HG03460 (cell line): ENCODE data around the gene C19orf38.
"Not testable (repeated sequence)": the region's sequence is repeated elsewhere in the genome, so short reads cannot be mapped to it uniquely, and the experiment has no call there.

Experiments used
- ATAC-seq: cut with Tn5 transposase; IDR thresholded peaks from one replicate; pipeline ENCODE4 v1.9.1; 2021; ENCODE audit not compliant: unreplicated experiment

The C19orf38 gene

DNA sequence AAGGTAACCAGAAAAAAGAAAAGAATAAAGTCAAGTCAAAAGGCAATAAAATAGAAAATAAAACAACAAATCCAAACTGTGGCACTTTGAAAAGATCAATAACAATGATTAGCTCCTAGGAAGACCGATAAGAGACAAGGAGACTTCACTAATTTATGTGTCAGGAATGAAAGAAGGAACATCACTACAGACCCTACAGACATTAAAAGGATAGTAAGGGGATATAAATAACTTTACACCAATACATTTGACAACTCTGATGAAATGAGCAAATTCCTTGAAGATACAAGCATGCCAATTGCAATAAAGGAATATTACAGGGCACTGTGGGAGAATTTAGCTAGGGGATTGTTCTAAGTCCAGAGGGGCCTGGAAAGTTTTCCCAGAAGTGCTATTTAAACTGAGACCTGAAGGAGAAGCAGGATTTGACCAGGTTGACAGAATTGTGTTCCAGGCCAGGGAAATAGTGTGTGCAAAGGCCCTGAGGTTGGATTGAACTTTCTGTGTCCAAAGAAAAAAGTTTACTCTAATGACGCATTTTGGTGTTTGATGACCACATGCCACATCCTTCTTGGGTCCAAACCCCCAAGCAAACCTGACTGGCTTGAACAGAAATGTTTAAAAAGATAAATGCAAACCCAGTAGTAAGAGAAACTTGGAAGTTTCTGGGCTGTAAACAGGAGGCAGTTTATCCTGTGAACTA lies 1.6 kb upstream of the C19orf38 start:
- ATAC-seq: no peak

DNA sequence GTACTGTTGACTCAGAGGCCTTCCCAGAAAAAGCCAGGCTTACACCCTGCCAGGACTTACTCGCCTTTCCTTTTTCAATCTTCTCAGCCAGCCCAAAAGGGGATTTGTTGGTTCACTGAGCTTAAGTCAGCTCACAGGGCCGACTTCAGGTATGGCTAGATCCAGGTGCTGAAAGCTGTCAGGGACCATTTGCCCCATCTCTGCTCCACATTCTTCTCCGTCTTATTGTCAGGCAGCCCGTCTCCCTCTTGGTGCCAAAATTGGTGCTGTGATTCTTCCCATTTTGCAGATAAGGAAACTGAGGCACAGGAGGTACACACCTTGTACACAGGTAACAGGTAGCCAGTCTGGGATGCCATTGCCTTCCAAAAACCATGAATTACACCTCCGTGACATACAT lies 2.4 kb downstream of the C19orf38 start:
- ATAC-seq: no peak

DNA sequence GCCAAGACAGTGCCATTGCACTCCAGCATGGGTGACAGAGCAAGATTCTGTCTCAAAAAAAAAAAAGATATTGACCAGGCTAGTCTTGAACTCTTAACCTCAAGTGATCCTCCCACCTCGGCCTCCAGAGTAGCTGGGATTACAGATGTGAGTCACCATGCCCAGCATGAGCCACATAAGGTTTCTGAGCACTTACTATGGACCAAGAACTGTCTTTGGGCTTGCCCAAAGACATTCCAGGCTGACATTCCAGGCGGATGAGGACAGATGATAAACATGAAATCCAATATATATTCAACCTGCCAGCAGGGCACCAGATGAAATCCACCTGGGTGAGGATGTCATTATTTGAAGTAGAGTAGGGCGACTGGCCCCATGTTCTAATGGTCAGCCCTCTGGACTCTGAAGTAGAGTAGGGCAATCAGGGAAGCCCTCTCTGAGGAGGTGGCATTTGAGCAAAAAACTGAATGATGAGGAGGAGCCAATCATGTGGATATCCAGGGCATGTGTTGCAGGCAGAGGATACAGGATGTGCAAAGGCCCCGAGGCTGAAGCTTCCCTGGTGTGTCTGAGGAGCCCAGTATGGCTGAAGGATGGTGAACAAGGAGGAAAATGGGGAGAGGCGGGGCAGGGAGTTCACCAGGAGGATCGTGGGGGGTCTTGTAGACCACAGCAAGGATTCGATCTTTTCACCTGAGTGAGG lies 4.0 kb downstream of the C19orf38 start:
- ATAC-seq: no peak

DNA sequence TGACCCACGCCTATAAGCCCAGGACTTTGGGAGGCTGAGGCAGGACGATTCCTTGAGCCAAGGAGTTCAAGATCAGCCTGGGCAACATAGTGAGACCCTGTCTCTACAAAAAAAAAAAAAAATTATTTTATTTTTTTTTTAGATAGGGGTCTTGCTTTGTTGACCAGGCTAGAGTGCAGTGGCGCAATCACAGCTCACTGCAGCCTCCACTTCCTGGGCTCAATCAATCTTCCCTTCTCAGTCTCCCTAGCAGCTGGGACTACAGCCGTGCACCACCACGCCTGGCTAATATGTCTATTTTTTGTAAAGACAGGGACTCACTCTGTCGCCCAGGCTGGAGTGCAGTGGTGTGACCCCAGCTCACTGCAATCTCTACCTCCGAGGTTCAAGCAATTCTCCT lies 4.7 kb downstream of the C19orf38 start:
- no peak for ATAC-seq

DNA sequence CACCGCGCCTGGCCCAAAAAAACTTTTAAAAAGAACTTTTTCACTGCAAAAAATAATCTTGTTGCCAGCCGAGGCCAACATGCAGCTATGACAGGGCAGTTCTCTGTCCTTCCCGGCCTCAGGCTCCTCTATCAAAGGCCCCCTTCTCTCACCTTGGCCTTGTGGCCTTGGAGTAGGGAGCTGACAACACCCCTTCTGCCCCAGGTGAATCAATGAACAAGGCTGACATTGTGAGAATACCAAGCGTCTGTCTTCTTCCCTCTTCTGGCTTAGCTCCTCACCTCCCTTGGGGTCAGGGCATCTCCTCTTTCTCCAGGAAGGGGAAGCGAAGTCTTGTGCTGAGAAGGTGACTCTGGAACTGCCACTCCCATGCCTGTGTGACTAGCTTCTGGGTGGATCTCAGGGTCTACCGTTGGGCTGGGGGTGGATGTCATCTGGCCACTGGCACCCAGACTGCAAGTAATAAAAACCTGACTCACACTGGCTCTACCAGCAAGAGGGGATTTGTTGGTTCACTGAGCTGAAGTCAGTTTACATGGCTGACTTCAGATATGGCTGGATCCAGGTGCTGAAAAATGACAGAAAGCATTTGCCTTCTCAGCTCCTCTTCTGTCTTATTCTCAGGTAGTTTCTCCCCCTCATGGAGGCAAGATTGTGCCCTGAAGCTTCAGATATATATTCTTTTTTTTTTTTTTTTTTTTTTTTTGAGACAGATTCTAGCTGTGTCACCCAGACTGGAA lies 6.3 kb downstream of the C19orf38 start:
- no peak for ATAC-seq

DNA sequence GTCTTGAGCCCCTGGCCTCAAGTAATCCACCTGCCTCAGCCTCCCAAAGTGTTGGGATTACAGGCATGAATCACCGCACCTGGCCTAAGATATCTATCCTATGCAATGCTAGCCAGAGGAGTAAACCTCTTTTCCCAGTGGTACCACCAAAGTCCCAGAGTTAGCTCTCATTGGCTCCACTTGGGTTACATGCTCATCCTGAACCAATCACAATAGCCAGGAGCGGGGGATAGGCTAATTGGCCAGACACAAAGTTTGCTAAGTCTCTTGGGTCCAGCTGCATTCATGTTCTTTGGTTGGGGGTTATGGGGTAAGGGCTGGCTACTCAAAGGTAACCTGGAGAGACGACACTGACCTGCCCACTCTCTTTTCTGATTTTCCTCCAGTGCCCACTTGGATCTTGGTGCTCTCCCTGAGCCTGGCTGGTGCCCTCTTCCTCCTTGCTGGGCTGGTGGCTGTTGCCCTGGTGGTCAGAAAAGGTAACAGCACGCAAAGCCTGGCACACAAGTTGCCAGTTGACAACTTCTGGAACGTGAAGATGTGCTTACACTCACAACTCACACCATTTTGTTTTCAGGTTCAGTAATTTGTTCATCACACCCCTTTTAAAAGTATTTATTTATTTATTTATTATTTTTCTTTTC lies 7.8 kb downstream of the C19orf38 start:
- no peak for ATAC-seq

DNA sequence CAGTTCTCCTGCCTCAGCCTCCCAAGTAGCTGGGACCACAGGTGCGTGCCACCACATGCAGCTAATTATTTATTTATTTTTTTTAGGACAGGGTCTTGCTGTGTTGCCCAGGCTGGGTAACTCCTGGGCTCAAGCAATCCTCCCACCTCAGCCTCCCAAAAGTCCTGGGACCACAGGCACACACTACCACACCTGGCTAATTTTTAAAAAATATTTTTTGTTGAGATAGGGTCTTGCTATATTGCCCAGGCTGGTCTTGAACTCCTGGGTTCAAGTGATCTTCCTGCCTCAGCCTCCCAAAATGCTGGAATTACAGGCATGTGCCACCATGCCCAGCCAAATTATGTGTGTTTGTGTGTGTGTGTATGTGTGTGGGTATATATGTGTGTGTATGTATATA lies 8.7 kb downstream of the C19orf38 start:
- ATAC-seq: not testable (repeated sequence)

DNA sequence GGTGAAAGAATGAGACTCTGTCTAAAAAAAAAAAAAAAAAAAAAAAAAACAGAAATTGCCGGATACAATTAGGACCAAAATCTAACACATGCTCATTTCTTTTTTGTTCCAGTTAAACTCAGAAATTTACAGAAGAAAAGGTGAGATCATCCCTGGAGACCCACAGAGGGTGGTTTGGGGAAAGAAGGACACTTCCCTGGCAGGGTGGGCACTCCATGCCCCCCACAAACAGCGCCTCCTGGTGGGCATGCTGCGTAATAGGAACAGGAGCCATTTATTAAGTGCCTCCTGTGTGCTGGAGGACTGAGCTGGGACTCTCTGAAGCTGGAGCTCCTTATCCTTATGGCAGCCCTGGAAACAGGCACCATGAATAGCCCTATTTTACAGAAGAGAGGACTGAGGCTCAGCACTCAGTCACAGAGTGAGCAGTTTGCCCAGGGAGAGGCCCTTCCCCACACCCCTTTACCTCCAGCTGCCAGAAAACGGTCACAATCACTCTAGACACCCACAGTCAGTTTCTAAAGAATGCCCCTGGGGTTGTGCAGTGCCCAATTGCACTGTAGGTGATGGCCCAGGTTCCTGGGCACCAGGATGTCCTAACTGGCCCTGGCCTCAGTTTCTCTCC lies 10.1 kb downstream of the C19orf38 start:
- no peak for ATAC-seq

DNA sequence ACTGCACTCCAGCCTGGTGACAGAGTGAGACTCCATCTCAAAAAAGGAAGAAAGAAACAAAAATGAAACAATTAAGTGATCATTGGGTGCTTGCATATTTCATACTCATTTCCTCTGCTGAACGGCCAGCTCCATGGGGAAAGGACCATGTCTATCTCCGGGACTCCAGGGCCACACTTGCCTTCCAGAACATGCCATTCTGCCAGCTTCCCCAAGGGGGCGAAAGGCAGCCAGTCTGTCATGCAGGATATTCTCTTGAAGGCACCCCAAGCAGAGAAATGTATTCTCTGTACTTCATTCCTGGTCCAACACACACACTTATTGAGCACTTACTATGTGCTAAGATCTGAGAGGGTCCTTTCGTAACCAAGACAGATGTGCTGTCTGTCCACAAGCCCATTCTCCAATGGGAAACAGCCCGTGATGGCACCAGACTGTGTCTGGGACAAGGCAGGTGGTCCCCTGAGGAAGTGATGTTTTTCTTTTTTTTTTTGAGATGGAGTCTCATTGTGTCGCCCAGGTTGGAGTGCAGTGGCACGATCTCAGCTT lies 13.0 kb downstream of the C19orf38 start:
- no peak for ATAC-seq

DNA sequence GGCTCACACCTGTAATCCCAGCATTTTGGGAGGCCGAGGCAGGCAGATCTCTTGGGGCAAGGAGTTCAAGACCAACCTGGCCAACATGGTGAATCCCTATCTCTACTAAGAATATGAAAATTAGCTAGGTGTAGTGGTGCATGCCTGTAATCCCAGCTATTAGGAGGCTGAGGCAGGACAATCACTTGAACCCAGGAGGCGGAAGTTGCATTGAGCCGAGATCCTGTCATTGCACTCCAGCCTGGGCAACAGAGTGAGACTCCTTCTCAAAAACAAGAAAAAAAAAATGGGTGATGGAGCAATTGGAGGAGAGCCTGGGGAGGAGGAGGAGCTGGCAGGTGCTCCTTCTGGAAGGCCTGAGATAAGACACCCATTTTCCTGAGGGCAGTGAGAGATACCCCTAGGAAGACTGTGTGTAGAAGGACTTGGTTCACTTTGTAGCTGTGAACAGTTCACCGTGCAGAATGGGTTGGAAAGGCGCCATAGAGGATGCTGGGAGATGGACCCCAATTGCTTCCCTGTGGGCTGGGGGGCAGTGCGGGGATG lies 14.4 kb downstream of the C19orf38 start:
- no peak for ATAC-seq

DNA sequence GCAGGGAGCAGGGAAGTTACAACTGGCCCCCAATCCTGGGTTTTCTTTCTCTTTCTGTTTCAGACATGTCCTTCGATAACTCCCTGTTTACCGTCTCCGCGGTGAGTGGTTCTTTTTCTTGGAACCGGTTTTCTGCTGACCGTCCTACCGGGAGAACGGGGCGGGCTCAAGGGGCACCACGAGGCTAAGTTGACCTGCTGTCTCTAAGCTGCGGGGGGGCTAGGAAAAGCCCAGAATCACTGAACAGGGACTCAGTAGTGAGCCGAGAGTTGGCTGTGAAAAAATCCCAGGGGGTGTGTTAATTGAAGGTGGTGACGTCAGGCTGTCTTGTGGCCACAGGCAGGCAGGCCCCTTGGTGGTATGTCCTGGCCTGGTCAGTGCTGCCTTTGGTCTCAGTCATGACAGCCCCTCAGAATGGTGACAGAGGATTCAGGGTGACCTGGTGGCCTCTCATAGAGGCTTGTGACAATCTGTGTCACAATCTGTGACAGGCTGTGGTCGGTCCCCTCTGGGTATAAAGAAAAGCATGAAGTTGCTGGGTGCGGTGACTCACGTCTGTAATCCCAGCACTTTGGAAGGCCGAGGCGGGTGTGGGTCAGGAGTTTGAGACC lies 15.0 kb downstream of the C19orf38 start:
- no peak for ATAC-seq

DNA sequence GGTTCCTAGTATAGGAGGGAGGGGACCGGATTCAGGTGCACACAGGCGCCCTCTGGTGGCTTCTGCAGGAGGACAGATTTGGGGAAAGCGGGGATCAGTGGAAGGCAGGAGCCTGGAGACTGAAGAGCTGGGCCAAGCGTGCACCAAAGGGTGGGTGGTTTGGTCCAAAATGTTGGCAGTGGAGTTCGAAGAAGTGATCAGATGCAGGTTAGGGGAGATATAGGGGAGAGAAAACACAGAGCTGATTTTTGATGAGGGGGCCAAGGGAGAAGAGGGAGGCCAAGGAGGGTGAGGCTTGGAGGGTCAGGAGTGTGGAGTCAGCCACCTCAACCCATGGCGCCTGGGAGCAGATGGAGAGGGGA lies 16.3 kb downstream of the C19orf38 start:
- ATAC-seq: no peak

DNA sequence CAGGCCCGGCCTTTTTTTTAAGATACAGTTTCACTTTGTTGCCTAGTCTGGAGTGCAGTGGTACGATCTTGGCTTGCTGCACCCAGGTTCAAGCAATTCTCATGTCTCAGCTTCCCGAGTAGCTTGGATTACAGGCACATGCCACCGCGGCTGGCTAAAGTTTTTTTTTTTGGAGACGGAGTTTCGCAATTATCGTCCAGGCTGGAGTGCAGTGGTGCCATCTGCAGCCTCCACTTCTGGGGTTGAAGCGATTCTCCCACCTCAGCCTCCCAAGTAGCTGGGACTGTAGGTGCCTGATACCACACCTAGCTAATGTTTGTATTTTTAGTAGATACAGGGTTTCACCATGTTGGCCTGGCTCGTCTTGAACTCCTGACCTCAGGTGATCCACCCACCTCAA lies 18.3 kb downstream of the C19orf38 start:
- ATAC-seq: no peak

DNA sequence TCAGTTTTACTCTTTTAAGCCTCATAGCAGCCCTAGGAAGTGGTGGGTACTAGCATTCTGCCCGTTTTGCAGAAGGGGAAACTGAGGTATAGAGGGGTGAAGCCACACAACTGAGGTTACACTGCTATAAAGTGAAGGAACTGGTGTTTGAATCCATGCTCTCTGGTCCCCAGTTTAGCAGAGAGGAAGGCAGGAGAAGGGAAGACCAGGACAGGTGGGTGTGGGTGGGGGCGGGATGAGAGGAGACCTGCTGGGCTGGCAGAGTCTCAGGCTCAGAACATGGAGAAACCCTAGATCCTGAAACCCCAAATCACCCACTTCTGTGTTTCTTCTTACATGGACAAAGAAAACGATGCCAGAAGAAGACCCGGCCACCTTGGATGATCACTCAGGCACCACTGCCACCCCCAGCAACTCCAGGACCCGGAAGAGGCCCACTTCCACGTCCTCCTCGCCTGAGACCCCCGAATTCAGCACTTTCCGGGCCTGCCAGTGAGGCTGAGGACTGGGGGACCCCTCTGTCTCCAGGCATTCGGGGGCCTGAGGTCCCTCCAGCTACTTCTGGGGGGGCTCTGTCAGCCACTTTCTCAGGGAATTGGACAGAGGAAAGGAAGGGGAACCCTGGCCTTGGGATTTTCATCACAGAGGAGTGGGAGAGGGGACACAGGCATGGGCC lies 20.8 kb downstream of the C19orf38 start:
- ATAC-seq: no peak

DNA sequence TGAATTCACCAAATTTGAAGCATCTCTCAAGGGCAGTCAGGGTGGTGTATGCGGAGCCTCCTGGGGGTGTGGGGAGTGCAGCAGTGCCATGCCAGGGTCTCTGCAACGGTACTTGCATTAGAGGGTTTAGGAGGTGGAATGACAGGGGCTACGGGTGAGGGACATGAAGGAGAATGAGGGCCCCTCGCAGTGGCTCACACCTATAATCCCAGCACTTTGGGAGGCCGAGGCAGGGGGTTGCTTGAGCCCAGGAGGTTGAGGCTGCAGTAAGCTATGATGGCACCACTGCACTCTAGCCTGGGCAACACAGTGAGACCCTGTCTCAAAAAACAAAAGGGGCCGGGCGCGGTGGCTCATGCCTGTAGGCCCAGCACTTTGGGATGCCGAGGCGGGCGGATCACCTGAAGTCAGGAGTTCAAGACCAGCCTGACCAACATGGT lies 21.7 kb downstream of the C19orf38 start:
- not testable (repeated sequence) for ATAC-seq

DNA sequence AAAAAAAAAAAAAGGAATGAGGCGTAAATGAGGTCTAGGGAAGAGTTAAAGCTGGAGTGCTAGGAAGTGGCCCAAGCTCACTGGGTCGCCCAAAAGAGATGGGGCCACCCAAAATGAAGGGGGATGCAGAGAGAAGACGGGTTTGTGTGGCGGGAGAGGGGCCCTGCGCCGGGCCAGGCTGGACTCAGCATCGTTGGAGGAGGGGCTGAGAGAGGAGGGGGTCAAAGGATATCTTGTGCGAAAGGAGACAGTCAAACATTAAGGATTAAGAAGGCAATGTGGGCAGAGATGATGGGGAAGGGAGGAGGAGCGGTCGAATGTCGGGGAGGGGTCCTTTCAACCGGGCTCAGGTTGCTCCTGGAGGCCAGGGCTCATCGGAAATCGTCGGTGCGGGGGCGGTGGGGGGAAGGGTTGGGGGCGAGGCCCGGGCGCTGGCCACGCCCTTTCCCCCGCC lies 22.3 kb downstream of the C19orf38 start:
- no peak for ATAC-seq

DNA sequence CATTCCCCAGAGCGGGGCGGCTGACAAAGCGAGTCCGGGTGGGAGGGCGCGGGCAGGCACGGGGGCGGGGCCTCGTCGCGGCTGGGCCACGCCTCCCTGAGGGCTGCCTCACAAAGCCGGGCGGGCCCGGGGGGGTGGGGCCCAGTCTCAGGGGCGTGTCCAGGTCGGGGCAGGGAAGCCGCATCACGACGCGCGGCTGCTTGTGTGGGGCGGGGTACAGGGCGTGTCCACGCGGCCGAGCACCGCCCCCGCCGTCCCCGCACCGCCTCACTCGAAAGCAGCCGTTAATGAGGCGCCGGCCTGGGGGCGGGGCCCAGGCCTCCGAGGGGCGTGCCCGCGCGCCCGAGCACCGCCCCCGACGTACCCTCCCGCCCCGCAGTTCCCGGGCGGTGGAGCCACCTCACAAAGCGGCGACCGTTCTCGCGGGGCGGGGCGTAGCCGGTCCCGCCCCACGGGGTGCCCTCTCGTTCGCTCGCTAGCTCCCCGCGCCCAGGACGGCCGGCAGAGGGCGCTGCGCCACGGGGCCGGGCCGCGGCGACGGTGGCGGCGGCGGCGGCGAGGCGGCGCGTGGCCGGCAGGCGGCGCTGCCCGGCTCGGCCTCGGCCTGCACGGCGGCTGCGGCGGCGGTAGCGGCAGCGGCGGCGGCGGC lies 22.9 kb downstream of the C19orf38 start, which contains the start of gene CARM1:
TSS of gene CARM1 (plus strand) at position 599 of the 649 bp plus-strand sequence. CDS start 150 bp downstream, outside the sequence.
- ATAC-seq: peak; percentile 74

DNA sequence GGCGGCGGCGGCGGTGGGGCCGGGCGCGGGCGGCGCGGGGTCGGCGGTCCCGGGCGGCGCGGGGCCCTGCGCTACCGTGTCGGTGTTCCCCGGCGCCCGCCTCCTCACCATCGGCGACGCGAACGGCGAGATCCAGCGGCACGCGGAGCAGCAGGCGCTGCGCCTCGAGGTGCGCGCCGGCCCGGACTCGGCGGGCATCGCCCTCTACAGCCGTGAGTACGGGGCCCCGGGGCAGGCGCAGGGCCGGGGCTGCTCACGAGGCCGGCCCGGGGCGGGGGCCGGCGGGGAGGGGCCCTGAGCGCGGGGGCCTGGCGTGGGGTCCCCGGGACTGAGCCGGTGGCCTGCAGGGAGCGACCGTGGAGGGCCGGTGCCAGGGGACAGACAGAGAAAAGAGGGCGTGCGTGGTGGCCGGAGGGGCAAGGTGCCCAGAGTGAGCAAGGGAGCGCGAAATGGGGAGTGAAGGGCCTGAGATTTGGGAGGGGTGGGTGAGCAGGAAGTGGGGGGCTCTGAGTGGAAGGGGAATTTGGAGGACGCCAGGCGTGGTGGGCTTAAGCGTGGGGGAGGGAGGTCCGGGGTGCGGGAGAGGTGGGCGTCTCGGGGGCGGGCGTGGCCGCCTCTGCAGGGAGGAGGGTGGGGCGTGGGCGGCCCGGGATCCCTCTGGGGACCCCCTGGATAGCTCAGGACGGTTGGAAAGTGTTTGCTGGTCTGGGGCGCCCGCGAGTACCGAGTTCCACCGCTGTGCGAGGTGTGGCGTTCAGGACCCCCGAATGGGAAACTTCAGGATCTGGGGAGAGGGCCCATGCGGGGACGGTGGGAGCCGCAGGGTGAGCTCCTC lies 23.7 kb downstream of the C19orf38 start:
- ATAC-seq: no peak
